BJ (cell line): ENCODE data around the gene USH2A. TPM values are rescaled to one million over a fixed set of nuclear protein-coding genes. Genes with fewer than 3 reads are reported as not detected.

Source experiments
- CTCF ChIA-PET: fragments of 350-600 bp; formaldehyde crosslinking; extraction: SDS; loops from one replicate; lab custom pipeline; 2021; ENCODE audit warnings: antibody characterized with exemption, inconsistent platforms; lab: Yijun Ruan, JAX
- POLR2A ChIA-PET: fragments of 300-600 bp; sonication (Branson Sonifier 250); formaldehyde crosslinking; extraction: SDS; loops from one replicate; lab custom pipeline; 2021; ENCODE audit warnings: antibody characterized with exemption; lab: Charles Lee
- DNase-seq: peaks from one replicate; pipeline ENCODE4 v3.0.0-alpha.2; 2011; ENCODE audit warnings: low read depth
- H3K27me3 ChIP-seq: 2 replicates; pipeline ENCODE4 v1.6.0; 2011; ENCODE audit warnings: low read length; ENCODE audit not compliant: control insufficient read depth, insufficient read depth
- H3K36me3 ChIP-seq: 2 replicates; pipeline ENCODE4 v1.5.1; 2011; ENCODE audit warnings: low read length; ENCODE audit not compliant: control insufficient read depth, insufficient read depth
- H3K4me3 ChIP-seq: 2 replicates; pipeline ENCODE4 v1.5.1; 2011; ENCODE audit warnings: low read depth, mild to moderate bottlenecking, control low read depth, low read length
- CTCF ChIP-seq: IDR thresholded peaks from 2 replicates; pipeline ENCODE4 v1.5.1; 2011; ENCODE audit warnings: low read depth, mild to moderate bottlenecking, control low read depth, inconsistent platforms, low read length, moderate library complexity; ENCODE audit not compliant: insufficient read depth
- polyA plus RNA-seq: library from polyadenylated mRNA; depleted of rRNA; stranded (reverse); fragments of >200 nt; gene quantifications from 2 replicates; pipeline ENCODE4 v1.2.3, GENCODE V29; 2011

USH2A gene
- polyA plus RNA-seq, 1 experiment, result under 0.01 TPM

- H3K27me3 ChIP-seq, result no peaks in the 10 kb centered on the region
- ChIA-PET CTCF (no interaction called here), POLR2A (no interaction called here)
- no peak overlapping the region for H3K4me3 ChIP-seq
- DNase-seq, result no peak
- no peak for TF ChIP-seq CTCF
- no peaks in the 10 kb centered on the region for H3K36me3 ChIP-seq
Observed at GRCh38 chr1:216281757-216282156, 141.5 kb downstream of the USH2A start.

- CTCF ChIA-PET, result no interaction called here
- Histone ChIP-seq H3K36me3 (no peaks in the 10 kb centered on the region), H3K27me3 (no peaks in the 10 kb centered on the region), H3K4me3 (no peak overlapping the region)
- DNase-seq, result no peak
- POLR2A ChIA-PET, result no interaction called here
- no peak for TF ChIP-seq CTCF
Observed at GRCh38 chr1:216270086-216270773, 153.0 kb downstream of the USH2A start.

- no peak for TF ChIP-seq CTCF
- no peak for DNase-seq
- ChIA-PET CTCF (no interaction called here), POLR2A (no interaction called here)
- Histone ChIP-seq H3K36me3 (no peaks in the 10 kb centered on the region), H3K4me3 (no peak overlapping the region), H3K27me3 (no peaks in the 10 kb centered on the region)
Observed at GRCh38 chr1:216261631-216262030, 161.6 kb downstream of the USH2A start.

GRCh38 chr1:216258856-216259255, 164.4 kb downstream of the USH2A start:
- Histone ChIP-seq H3K4me3 (no peak overlapping the region), H3K36me3 (no peaks in the 10 kb centered on the region), H3K27me3 (no peaks in the 10 kb centered on the region)
- POLR2A ChIA-PET, result no interaction called here
- DNase-seq, result no peak
- TF ChIP-seq CTCF, result no peak
- CTCF ChIA-PET, result interaction anchor here (0.7 kb wide), 1 partner anchor 48 kb away, joined by 3 read pairs; no protein-coding TSS in a partner anchor

GRCh38 chr1:216258386-216258785, 164.9 kb downstream of the USH2A start:
- CTCF ChIA-PET, result interaction anchor here (0.7 kb wide), 2 partner anchors 14 to 48 kb away, joined by 3 read pairs; no protein-coding TSS in a partner anchor
- TF ChIP-seq CTCF, result no peak
- POLR2A ChIA-PET, result no interaction called here
- H3K27me3 ChIP-seq, result no peaks in the 10 kb centered on the region
- H3K4me3 ChIP-seq, result no peak overlapping the region
- no peaks in the 10 kb centered on the region for H3K36me3 ChIP-seq
- no peak for DNase-seq
